T-helper 9 cell (primary cell): ENCODE data around the gene OFD1.

Experiments
- DNase-seq: peaks from one replicate; pipeline ENCODE4 v3.0.0-alpha.2; 2020

Gene OFD1

GRCh38 chrX:13797512-13797911 is 63.0 kb downstream of the OFD1 start:
- no peak for DNase-seq

GRCh38 chrX:13798184-13798583 is 63.6 kb downstream of the OFD1 start:
- DNase-seq: no peak

GRCh38 chrX:13803116-13803515 is 68.6 kb downstream of the OFD1 start:
- DNase-seq: no peak

- no peak for DNase-seq
Measured at GRCh38 chrX:13805241-13805640, 70.7 kb downstream of the OFD1 start.

- DNase-seq: no peak
Measured at GRCh38 chrX:13808293-13808692, 73.7 kb downstream of the OFD1 start.

- DNase-seq: no peak
Measured at GRCh38 chrX:13808865-13809264, 74.3 kb downstream of the OFD1 start.

- DNase-seq: no peak
Measured at GRCh38 chrX:13815664-13816063, 81.1 kb downstream of the OFD1 start.

GRCh38 chrX:13816176-13816575 is 81.6 kb downstream of the OFD1 start:
- no peak for DNase-seq

GRCh38 chrX:13816643-13817627 is 82.4 kb downstream of the OFD1 start, which contains the start of gene GPM6B:
GPM6B (minus strand) TSS chrX:13817093; CDS start chrX:13816904, 189 bp downstream.
- DNase-seq: no peak
